Lower lobe of right lung (tissue), 2 donors: Measurements from ENCODE around the gene KANK4. TPM values are rescaled to one million over a fixed set of nuclear protein-coding genes. Genes with fewer than 3 reads are reported as not detected.

Experiments
- ATAC-seq, 2 donors: fragments of 200-7000 bp; cut with Tn5 transposase; one replicate each; pipeline ENCODE4 v1.9.1; 2020 to 2022; ENCODE audit warnings: mild to moderate bottlenecking in 2 of 2, moderate library complexity in 2 of 2
- DNase-seq: peaks from one replicate; pipeline ENCODE4 v3.0.0-alpha.2; 2020
- H3K27ac ChIP-seq: fragments of 200-600 bp; one replicate; pipeline ENCODE4 v1.8.0; 2022
- H3K27me3 ChIP-seq: fragments of 200-600 bp; one replicate; pipeline ENCODE4 v1.8.0; 2022; ENCODE audit warnings: low read depth
- H3K36me3 ChIP-seq: fragments of 200-600 bp; one replicate; pipeline ENCODE4 v1.8.0; 2022; ENCODE audit warnings: mild to moderate bottlenecking
- H3K4me1 ChIP-seq: fragments of 200-600 bp; one replicate; pipeline ENCODE4 v1.8.0; 2022
- H3K4me3 ChIP-seq: fragments of 200-600 bp; one replicate; pipeline ENCODE4 v1.8.0; 2022; ENCODE audit warnings: mild to moderate bottlenecking
- H3K9me3 ChIP-seq: fragments of 200-600 bp; one replicate; pipeline ENCODE4 v1.8.0; 2022
- intact Hi-C: fragments of 100-400 bp; cut with DNase I; formaldehyde crosslinking; loops from one replicate; pipeline ENCODE4 v1.11.0; 2022
- total RNA-seq: library from RNA; stranded (reverse); fragmentation: NEBNext Ultra II Directional; extraction: Animal tissue kit (Norgen Biotek cat#: 25700); gene quantifications from one replicate; pipeline ENCODE4 v1.2.1, GENCODE V29; 2021
- TF ChIP-seq, protein P1 (sequence below): fragments of 200-600 bp; IDR thresholded peaks from one replicate; pipeline ENCODE4 v1.8.0; 2022; ENCODE audit warnings: antibody characterized with exemption, mild to moderate bottlenecking
- donor health status: DM: no; HTN: yes; CAD: no; lungs with severe emphysema.

KANK4 gene
- total RNA-seq, 1 donor from 2014 or later: 4.4 TPM

- Histone ChIP-seq H3K27me3 (no peaks in the 10 kb centered on the region), H3K4me1 (no peaks in the 10 kb centered on the region), H3K36me3 (no peaks in the 10 kb centered on the region), H3K27ac (no peak overlapping the region), H3K9me3 (no peaks in the 10 kb centered on the region), H3K4me3 (no peak overlapping the region)
- DNase-seq: no peak
- TF ChIP-seq, protein P1, sequence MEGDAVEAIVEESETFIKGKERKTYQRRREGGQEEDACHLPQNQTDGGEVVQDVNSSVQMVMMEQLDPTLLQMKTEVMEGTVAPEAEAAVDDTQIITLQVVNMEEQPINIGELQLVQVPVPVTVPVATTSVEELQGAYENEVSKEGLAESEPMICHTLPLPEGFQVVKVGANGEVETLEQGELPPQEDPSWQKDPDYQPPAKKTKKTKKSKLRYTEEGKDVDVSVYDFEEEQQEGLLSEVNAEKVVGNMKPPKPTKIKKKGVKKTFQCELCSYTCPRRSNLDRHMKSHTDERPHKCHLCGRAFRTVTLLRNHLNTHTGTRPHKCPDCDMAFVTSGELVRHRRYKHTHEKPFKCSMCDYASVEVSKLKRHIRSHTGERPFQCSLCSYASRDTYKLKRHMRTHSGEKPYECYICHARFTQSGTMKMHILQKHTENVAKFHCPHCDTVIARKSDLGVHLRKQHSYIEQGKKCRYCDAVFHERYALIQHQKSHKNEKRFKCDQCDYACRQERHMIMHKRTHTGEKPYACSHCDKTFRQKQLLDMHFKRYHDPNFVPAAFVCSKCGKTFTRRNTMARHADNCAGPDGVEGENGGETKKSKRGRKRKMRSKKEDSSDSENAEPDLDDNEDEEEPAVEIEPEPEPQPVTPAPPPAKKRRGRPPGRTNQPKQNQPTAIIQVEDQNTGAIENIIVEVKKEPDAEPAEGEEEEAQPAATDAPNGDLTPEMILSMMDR: no peak
- no peak for ATAC-seq
- intact Hi-C loops: no loop called here
These were observed 89.3 kb downstream of the KANK4 start for GRCh38 chr1:62229932-62230331.

DNA sequence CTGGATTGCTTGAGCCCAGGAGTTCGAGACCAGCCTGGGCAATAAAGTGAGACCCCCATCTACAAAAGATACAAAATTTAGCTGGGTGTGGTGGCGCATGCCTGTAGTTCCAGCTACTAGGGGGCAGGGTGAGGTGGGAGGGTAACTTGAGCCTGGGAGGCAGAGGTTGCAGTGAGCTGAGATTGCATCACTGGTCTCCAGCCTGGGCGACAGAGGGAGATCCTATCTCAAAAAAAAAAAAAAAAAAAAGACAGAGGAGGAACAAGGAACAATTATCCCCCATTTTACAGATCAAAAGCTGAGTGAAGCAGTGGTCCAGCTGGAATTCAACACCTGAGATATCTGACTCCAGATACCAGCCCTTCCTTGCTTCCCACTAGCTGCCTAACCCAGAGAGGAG lies 89.8 kb downstream of the KANK4 start:
- Histone ChIP-seq H3K36me3 (no peaks in the 10 kb centered on the region), H3K27me3 (no peaks in the 10 kb centered on the region), H3K4me3 (no peak overlapping the region), H3K27ac (no peak overlapping the region), H3K4me1 (no peaks in the 10 kb centered on the region), H3K9me3 (no peaks in the 10 kb centered on the region)
- ATAC-seq: no peak
- TF ChIP-seq, protein P1: no peak
- no peak for DNase-seq
- intact Hi-C loops: no loop called here

GRCh38 chr1:62228883-62229187 lies 90.4 kb downstream of the KANK4 start:
- no peaks in the 10 kb centered on the region for H3K27me3 ChIP-seq
- no peaks in the 10 kb centered on the region for H3K9me3 ChIP-seq
- no peaks in the 10 kb centered on the region for H3K36me3 ChIP-seq
- no peak for ATAC-seq
- TF ChIP-seq, protein P1: no peak
- H3K4me3 ChIP-seq: no peak overlapping the region
- intact Hi-C loops: no loop called here
- H3K27ac ChIP-seq: no peak overlapping the region
- no peak for DNase-seq
- H3K4me1 ChIP-seq: no peaks in the 10 kb centered on the region

DNA sequence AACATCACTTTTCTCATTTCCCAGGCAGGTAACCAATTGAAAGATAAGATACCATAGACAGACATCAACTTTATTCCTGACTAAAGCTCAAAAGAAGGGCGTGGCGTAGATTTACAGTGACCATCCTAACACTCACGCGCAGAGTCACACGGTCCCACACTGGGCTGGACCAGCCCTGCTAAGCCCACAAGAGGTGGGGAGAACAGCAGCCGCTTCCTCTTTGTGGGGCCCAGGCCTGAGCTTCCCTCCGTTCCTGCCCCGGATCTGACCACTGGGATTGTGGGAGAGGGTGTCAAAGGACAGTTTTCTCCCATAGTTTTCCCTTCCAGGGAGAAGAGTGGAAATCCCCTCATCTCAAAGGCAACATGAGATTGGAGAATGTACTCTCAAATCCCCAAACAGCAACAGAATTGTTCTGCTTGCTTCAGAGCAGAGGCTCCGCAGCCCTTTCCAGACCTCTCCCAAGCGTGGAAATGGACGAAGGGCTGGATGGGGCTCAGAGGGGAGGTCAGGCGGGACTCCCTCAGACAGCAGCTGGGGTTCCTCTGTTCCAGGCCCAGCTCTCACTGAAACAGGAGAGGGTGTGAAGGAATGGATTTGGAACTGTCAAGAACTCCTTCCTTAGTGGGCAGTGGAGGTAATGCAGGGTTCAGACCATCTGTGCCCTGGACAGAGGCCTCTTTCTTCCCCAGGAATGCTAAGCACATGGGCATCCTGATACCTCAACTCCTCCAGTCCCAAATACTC lies 90.9 kb downstream of the KANK4 start:
- Histone ChIP-seq H3K36me3 (no peaks in the 10 kb centered on the region), H3K4me1 (no peaks in the 10 kb centered on the region), H3K27ac (no peak overlapping the region), H3K9me3 (no peaks in the 10 kb centered on the region), H3K27me3 (no peaks in the 10 kb centered on the region), H3K4me3 (no peak overlapping the region)
- intact Hi-C loops: no loop called here
- TF ChIP-seq, protein P1: no peak
- peak in 1 of 2 donors; percentile 54 for ATAC-seq
- DNase-seq: no peak

- TF ChIP-seq, protein P1: no peak
- Histone ChIP-seq H3K4me1 (no peaks in the 10 kb centered on the region), H3K4me3 (no peak overlapping the region), H3K36me3 (no peaks in the 10 kb centered on the region), H3K27me3 (no peaks in the 10 kb centered on the region), H3K9me3 (no peaks in the 10 kb centered on the region), H3K27ac (no peak overlapping the region)
- ATAC-seq: no peak
- DNase-seq: no peak
- intact Hi-C loops: no loop called here
These were observed 91.7 kb downstream of the KANK4 start for GRCh38 chr1:62227496-62227895.
